ENCODE measurements around the gene DNAJC16.
"Not testable (repeated sequence)": the region's sequence is repeated elsewhere in the genome, so short reads cannot be mapped to it uniquely, and the experiment has no call there.

DNAJC16 gene

GRCh38 chr1:15526490-15527339 is at the start of gene DNAJC16:
DNAJC16 (plus strand) TSS chr1:15526848; CDS start chr1:15529106, 2,258 bp downstream.
- peak; percentile 89 for DNase-seq (ENCODE audit: low spot score)
- TF ChIP-seq CTCF (IDR thresholded peaks at IDR 0.05; ENCODE audit: extremely low read depth, missing control alignments) = peak; percentile 8

- no peak for DNase-seq (ENCODE audit: low spot score)
Observed at GRCh38 chr1:15476927-15477326, 49.7 kb upstream of the DNAJC16 start.

GRCh38 chr1:15477646-15478212 is 48.9 kb upstream of the DNAJC16 start:
- no peak for DNase-seq (ENCODE audit: low spot score)
- TF ChIP-seq CTCF (IDR thresholded peaks at IDR 0.05; ENCODE audit: extremely low read depth, missing control alignments) = no peak

More at GRCh38 chr1:15476927-15477326, 49.7 kb upstream of the DNAJC16 start:
- TF ChIP-seq CTCF (IDR thresholded peaks at IDR 0.05; ENCODE audit: extremely low read depth, missing control alignments) = no peak

- no peak for TF ChIP-seq CTCF (IDR thresholded peaks at IDR 0.05; ENCODE audit: extremely low read depth, missing control alignments)
- no peak for DNase-seq (ENCODE audit: low spot score)
Observed at GRCh38 chr1:15479654-15480347, 46.8 kb upstream of the DNAJC16 start.

GRCh38 chr1:15482455-15482854 is 44.2 kb upstream of the DNAJC16 start:
- not testable (repeated sequence) for DNase-seq (ENCODE audit: low spot score)

- not testable (repeated sequence) for DNase-seq (ENCODE audit: low spot score)
Observed at GRCh38 chr1:15482983-15483543, 43.6 kb upstream of the DNAJC16 start.

- TF ChIP-seq CTCF (IDR thresholded peaks at IDR 0.05; ENCODE audit: extremely low read depth, missing control alignments) = no peak
- no peak for DNase-seq (ENCODE audit: low spot score)
Observed at GRCh38 chr1:15483971-15484370, 42.7 kb upstream of the DNAJC16 start.

GRCh38 chr1:15484443-15484842 is 42.2 kb upstream of the DNAJC16 start:
- DNase-seq (ENCODE audit: low spot score) = not testable (repeated sequence)

All from GM20000 (cell line).